K562 (cell line): ENCODE data around the gene CNTN6. TPM values are rescaled to one million over a fixed set of nuclear protein-coding genes. Genes with fewer than 3 reads are reported as not detected.

Source experiments
- ATAC-seq: fragments of 200-7000 bp; cut with Tn5 transposase; 3 replicates; pipeline ENCODE4 v1.9.1; 2020; ENCODE audit warnings: moderate library complexity
- BruUV-seq: library from RNA; stranded (reverse); fragments of 400-500 nt; replicated peaks from 2 replicates; lab custom pipeline; 2021; lab: Mats Ljungman, UMichigan
- CTCF ChIA-PET: fragments of 300-600 bp; formaldehyde crosslinking; extraction: SDS; loops from one replicate; lab custom pipeline; 2021; ENCODE audit warnings: low intra/inter-chr PET ratio; lab: Yijun Ruan, JAX
- POLR2A ChIA-PET: fragments of 300-600, 350-650 bp; sonication (Branson Sonifier 250); formaldehyde crosslinking; extraction: SDS; loops from one replicate; lab custom pipeline; 2021; ENCODE audit warnings: antibody characterized with exemption, inconsistent platforms; lab: Yijun Ruan, JAX
- DNase-seq, 4 experiments: peaks; one replicate each; pipeline versions ENCODE4 v3.0.0 to v3.0.0-alpha.2; 2011 to 2018; ENCODE audit warnings: low spot score in 3 of 4, mixed read lengths in 3 of 4; ENCODE audit errors: extremely low read depth in 1 of 4
- FAIRE-seq: peaks from 2 replicates; lab custom pipeline; 2011; peaks lifted over from hg19 to GRCh38; lab: Jason Lieb, UNC
- H2AFZ ChIP-seq: 2 replicates; pipeline ENCODE4 v1.6.0; 2011; ENCODE audit warnings: low read depth, low read length, control low read depth, inconsistent platforms
- H3K27ac ChIP-seq: fragments of 200-600 bp; 3 replicates; pipeline ENCODE4 v1.8.0; 2011; ENCODE audit warnings: low read depth, mild to moderate bottlenecking, control low read depth, inconsistent platforms, low read length, moderate library complexity, mixed read lengths; ENCODE audit errors: extremely low read depth
- H3K27me3 ChIP-seq, 2 experiments: fragments of 300-600 bp in 1 of 2; 2 replicates in 1 of 2; 3 replicates in 1 of 2; pipeline versions ENCODE4 v1.6.0 to v1.8.0; 2011; ENCODE audit warnings: inconsistent platforms in 2 of 2, low read length in 2 of 2, mild to moderate bottlenecking in 1 of 2, mixed read lengths in 1 of 2, moderate library complexity in 1 of 2; ENCODE audit not compliant: control insufficient read depth in 2 of 2, insufficient read depth in 2 of 2
- H3K36me3 ChIP-seq: fragments of 300-600 bp; 3 replicates; pipeline ENCODE4 v1.8.0; 2011; ENCODE audit warnings: mild to moderate bottlenecking, low read length, inconsistent platforms; ENCODE audit not compliant: control insufficient read depth, insufficient read depth
- H3K4me1 ChIP-seq, 2 experiments: fragments of 200-600 bp in 1 of 2; replicated peaks in 1 of 2; 2 replicates in 1 of 2; 3 replicates in 1 of 2; pipeline versions ENCODE4 v1.5.1 to v1.8.0; 2011; ENCODE audit warnings: inconsistent platforms in 2 of 2, low read length in 2 of 2, mild to moderate bottlenecking in 1 of 2, mixed read lengths in 1 of 2, moderate library complexity in 1 of 2; ENCODE audit not compliant: control insufficient read depth in 2 of 2, insufficient read depth in 2 of 2
- H3K4me2 ChIP-seq: 2 replicates; pipeline ENCODE4 v1.6.1; 2011; ENCODE audit warnings: low read length, control low read depth, inconsistent platforms, mixed read lengths; ENCODE audit not compliant: insufficient read depth
- H3K4me3 ChIP-seq: fragments of 200-600 bp; sonication (generic), shearing (Covaris generic); 2 replicates; pipeline ENCODE4 v1.5.1; 2016; ENCODE audit warnings: control low read depth, inconsistent platforms
- H3K79me2 ChIP-seq: fragments of 200-600 bp; 3 replicates; pipeline ENCODE4 v1.8.0; 2011; ENCODE audit warnings: low read length, inconsistent platforms; ENCODE audit not compliant: control insufficient read depth, insufficient read depth
- H3K9ac ChIP-seq, 2 experiments: 2 replicates each; pipeline versions ENCODE4 v1.6.0 to v1.6.1; 2011; ENCODE audit warnings: low read depth in 2 of 2, low read length in 2 of 2, control low read depth in 1 of 2, inconsistent platforms in 1 of 2, mild to moderate bottlenecking in 1 of 2, mixed read lengths in 1 of 2; ENCODE audit not compliant: insufficient read depth in 1 of 2
- H3K9me1 ChIP-seq: one replicate; pipeline ENCODE4 v1.6.0; 2011; ENCODE audit warnings: inconsistent platforms, mild to moderate bottlenecking, low read length, moderate library complexity; ENCODE audit not compliant: control insufficient read depth, insufficient read depth
- H3K9me3 ChIP-seq: replicated peaks from 2 replicates; pipeline ENCODE4 v1.5.1; 2011; ENCODE audit warnings: low read depth, low read length, inconsistent platforms; ENCODE audit not compliant: control insufficient read depth, insufficient read depth
- H4K20me1 ChIP-seq: replicated peaks from 2 replicates; pipeline ENCODE4 v1.6.1; 2011; ENCODE audit warnings: low read length, inconsistent platforms, mixed read lengths; ENCODE audit not compliant: control insufficient read depth, insufficient read depth
- KDM4B ChIP-seq, 2 experiments: fragments of 450-650 bp in 1 of 2; sonication (generic) in 1 of 2; IDR thresholded peaks; 2 replicates each; pipeline ENCODE4 v1.6.1; 2016 to 2017; ENCODE audit warnings: borderline replicate concordance in 2 of 2, antibody characterized with exemption in 1 of 2, low read depth in 1 of 2, mild to moderate bottlenecking in 1 of 2
- RAD21 ChIP-seq, 2 experiments: fragments of 250-450 bp in 1 of 2; fragments of 450-650 bp in 1 of 2; sonication (Bioruptor Pico) in 1 of 2; formaldehyde crosslinking in 1 of 2; IDR thresholded peaks in 1 of 2; conservative IDR thresholded peaks in 1 of 2; 2 replicates each; pipeline versions ENCODE4 v1.4.0 to v1.8.0; 2020 to 2022; ENCODE audit warnings: mild to moderate bottlenecking in 2 of 2, moderate library complexity in 1 of 2
- WGBS: fragments of 100-300 bp; shearing (Covaris generic); methylation state at CpG from one replicate; pipeline ENCODE4 v1.1.6; 2016; ENCODE audit warnings: low coverage, mixed read lengths; ENCODE audit not compliant: insufficient coverage; ENCODE audit errors: missing lambda C conversion rate; 5-methylcytosine and 5-hydroxymethylcytosine counted together
- in situ Hi-C: fragments of 300-500 bp; cut with MboI; formaldehyde crosslinking; loops from 4 replicates; pipeline ENCODE4 v1.15.0; 2018; ENCODE audit warnings: inconsistent platforms, mixed read lengths
- intact Hi-C: fragments of 100-400 bp; cut with micrococcal nuclease; formaldehyde crosslinking; loops from 2 replicates; pipeline ENCODE4 v1.14.2; 2022
- polyA plus RNA-seq, 8 experiments: library from polyadenylated mRNA; depleted of rRNA in 4 of 8; stranded (reverse) in 5 of 8; unstranded in 3 of 8; fragments of >200 nt; fragmentation: Nextera tagmentation in 2 of 8; fragmentation: Illumina TruSeq in 1 of 8; extraction: Ambion mirVana in 2 of 8; extraction: Trizol in 1 of 8; gene quantifications; 2 replicates each; pipeline versions ENCODE4 v1.2.1 to v1.2.3, GENCODE V29; 2011 to 2014; ENCODE audit warnings: inconsistent platforms in 1 of 8, missing spikeins in 1 of 8
- total RNA-seq, 7 experiments: library from RNA; depleted of rRNA in 6 of 7; stranded (reverse); fragments of >200 nt in 6 of 7; fragmentation: Illumina TruSeq in 2 of 7; extraction: Trizol in 2 of 7; gene quantifications; 2 replicates each; pipeline versions ENCODE4 v1.2.1 to v1.2.3, GENCODE V29; 2011 to 2021; ENCODE audit warnings: low replicate concordance in 1 of 7
- TF ChIP-seq, protein P1 (sequence below), 3 experiments: IDR thresholded peaks in 2 of 3; conservative IDR thresholded peaks in 1 of 3; 2 replicates each; pipeline ENCODE4 v1.5.1; 2011 to 2012; ENCODE audit warnings: low read length in 3 of 3, mild to moderate bottlenecking in 3 of 3, control low read depth in 2 of 3, improper control_type of control experiment in 1 of 3, inconsistent platforms in 1 of 3, low read depth in 1 of 3, mixed read lengths in 1 of 3, moderate library complexity in 1 of 3; ENCODE audit not compliant: insufficient read depth in 2 of 3

The CNTN6 gene
- total and polyA plus RNA-seq, 9 of the 15 experiments (the other 6 are each of a cell fraction or from before 2014, with no cell fraction given), result not detected

DNA sequence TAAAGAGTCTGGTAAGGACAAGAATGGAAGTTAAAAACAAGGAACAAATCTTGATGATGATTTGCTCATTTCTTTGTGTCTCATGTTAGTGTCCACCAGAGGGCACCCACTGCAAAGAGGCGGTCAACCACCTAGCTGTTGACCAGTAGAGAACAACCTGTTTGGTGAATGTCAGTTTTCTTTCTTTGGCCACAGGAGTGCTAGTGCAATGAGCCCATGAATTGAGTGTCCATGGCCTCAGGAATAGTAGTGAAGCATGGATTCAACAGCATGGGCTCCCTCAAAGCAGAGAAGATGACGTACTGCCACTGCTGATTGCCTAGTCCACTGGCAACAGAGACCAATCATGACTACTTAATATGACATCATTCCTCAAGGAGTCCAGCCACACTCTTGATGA, 10.7 kb upstream of the CNTN6 start:
- CTCF ChIA-PET, result interaction anchor here (1.7 kb wide), 1 partner anchor 1934 kb away, joined by 4 read pairs; no protein-coding TSS in a partner anchor
- ATAC-seq (no peak), DNase-seq (peak in 3 of 4 experiments; percentile 13 to 29 (median 14)), FAIRE-seq (peak; percentile 57)
- Histone ChIP-seq H3K9me3 (peaks cover 2% of the 10 kb centered on the region; the same call in 1 of the 2 replicates), H3K9ac (no peak overlapping the region), H3K4me2 (no peak overlapping the region), H3K36me3 (no peaks in the 10 kb centered on the region), H3K79me2 (no peaks in the 10 kb centered on the region), H3K27ac (no peak overlapping the region), H3K4me3 (no peak overlapping the region), H3K9me1 (no peaks in the 10 kb centered on the region), H3K4me1 (no peaks in the 10 kb centered on the region), H3K27me3 (no peaks in the 10 kb centered on the region), H4K20me1 (no peaks in the 10 kb centered on the region), H2AFZ (no peak overlapping the region)
- TF ChIP-seq KDM4B (IDR thresholded peaks at IDR 0.05; ENCODE audit: borderline replicate concordance in 2 of 2, low read depth in 1 of 2) (no peak), RAD21 (CRISPR knock-in tag; conservative IDR thresholded peaks at IDR 0.05 in 1 of 2, IDR thresholded peaks at IDR 0.05 in 1 of 2) (peak; percentile 22 to 62; a peak in 2 of 4 replicates)
- TF ChIP-seq, protein P1, sequence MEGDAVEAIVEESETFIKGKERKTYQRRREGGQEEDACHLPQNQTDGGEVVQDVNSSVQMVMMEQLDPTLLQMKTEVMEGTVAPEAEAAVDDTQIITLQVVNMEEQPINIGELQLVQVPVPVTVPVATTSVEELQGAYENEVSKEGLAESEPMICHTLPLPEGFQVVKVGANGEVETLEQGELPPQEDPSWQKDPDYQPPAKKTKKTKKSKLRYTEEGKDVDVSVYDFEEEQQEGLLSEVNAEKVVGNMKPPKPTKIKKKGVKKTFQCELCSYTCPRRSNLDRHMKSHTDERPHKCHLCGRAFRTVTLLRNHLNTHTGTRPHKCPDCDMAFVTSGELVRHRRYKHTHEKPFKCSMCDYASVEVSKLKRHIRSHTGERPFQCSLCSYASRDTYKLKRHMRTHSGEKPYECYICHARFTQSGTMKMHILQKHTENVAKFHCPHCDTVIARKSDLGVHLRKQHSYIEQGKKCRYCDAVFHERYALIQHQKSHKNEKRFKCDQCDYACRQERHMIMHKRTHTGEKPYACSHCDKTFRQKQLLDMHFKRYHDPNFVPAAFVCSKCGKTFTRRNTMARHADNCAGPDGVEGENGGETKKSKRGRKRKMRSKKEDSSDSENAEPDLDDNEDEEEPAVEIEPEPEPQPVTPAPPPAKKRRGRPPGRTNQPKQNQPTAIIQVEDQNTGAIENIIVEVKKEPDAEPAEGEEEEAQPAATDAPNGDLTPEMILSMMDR (IDR thresholded peaks at IDR 0.05 in 2 of 3, conservative IDR thresholded peaks at IDR 0.05 in 1 of 3; ENCODE audit: insufficient read depth in 2 of 3, low read depth in 1 of 3, low read length in 3 of 3), result peak; percentile 26 to 38 (median 36); a peak in 3 of 6 replicates
- BruUV-seq, result no TSS peak
- intact Hi-C loops (no loop called here), in situ Hi-C loops (no loop called here)
- WGBS, result 4% methylated on average over 2 of the region's 2 CpGs
- POLR2A ChIA-PET, result no interaction called here
